ENCODE results near the gene OR2F2. TPM values are rescaled to one million over a fixed set of nuclear protein-coding genes. Genes with fewer than 3 reads are reported as not detected.
A peak's percentile ranks its signal among the peaks of the same experiment; 100 is the strongest.

The OR2F2 gene
- total RNA-seq, 1 experiment from 2014 or later = 0.15 TPM

- peak; percentile 7 for DNase-seq (ENCODE audit: extremely low read depth, low read depth)
Measured at GRCh38 chr7:143975617-143976016, 40.6 kb downstream of the OR2F2 start.

GRCh38 chr7:143978585-143978984, 43.6 kb downstream of the OR2F2 start:
- no peak for DNase-seq (ENCODE audit: extremely low read depth, low read depth)

- DNase-seq (ENCODE audit: extremely low read depth, low read depth) = peak; percentile 52
Measured at GRCh38 chr7:143979359-143979758, 44.3 kb downstream of the OR2F2 start.

GRCh38 chr7:143979998-143980397, 45.0 kb downstream of the OR2F2 start:
- DNase-seq (ENCODE audit: extremely low read depth, low read depth) = no peak

GRCh38 chr7:143980746-143981510, 45.9 kb downstream of the OR2F2 start:
- no peak for DNase-seq (ENCODE audit: extremely low read depth, low read depth)

GRCh38 chr7:143983960-143984359, 48.9 kb downstream of the OR2F2 start:
- DNase-seq (ENCODE audit: extremely low read depth, low read depth) = no peak

Other genes starting within 250 kb of the OR2F2 start
- gene CTAGE6, start 177.5 kb upstream of the OR2F2 start, total RNA-seq (2014; rRNA removed; shearing (Covaris generic)) = 0.64 and 0.95 TPM in 2 replicates
- 37.4 and 38.1 TPM in 2 replicates for gene TCAF1, start 33.1 kb upstream of the OR2F2 start, total RNA-seq (2014; rRNA removed; shearing (Covaris generic))
- not detected in 2 replicates for gene OR2F1, start 19.6 kb downstream of the OR2F2 start, total RNA-seq (2014; rRNA removed; shearing (Covaris generic))
- gene OR6B1, start 65.1 kb downstream of the OR2F2 start, total RNA-seq (2014; rRNA removed; shearing (Covaris generic)) = not detected in 2 replicates
- not detected in 2 replicates for gene OR2A5, start 113.7 kb downstream of the OR2F2 start, total RNA-seq (2014; rRNA removed; shearing (Covaris generic))
- gene OR2A25, start 134.6 kb downstream of the OR2F2 start, total RNA-seq (2014; rRNA removed; shearing (Covaris generic)) = not detected in 2 replicates
- gene OR2A12, start 151.0 kb downstream of the OR2F2 start, total RNA-seq (2014; rRNA removed; shearing (Covaris generic)) = not detected in 2 replicates
- gene OR2A2, start 174.3 kb downstream of the OR2F2 start, total RNA-seq (2014; rRNA removed; shearing (Covaris generic)) = not detected in 2 replicates
- gene OR2A14, start 187.9 kb downstream of the OR2F2 start, total RNA-seq (2014; rRNA removed; shearing (Covaris generic)) = not detected in 2 replicates
- 0.12 TPM in 2 replicates for gene CTAGE4, start 248.2 kb downstream of the OR2F2 start, total RNA-seq (2014; rRNA removed; shearing (Covaris generic))

Data from NCI-H460 (cell line).